ENCODE data around the gene TANGO2. TPM values are rescaled to one million over a fixed set of nuclear protein-coding genes. Genes with fewer than 3 reads are reported as not detected.

The TANGO2 gene
- total RNA-seq, 1 donor: 43.8 TPM

DNA sequence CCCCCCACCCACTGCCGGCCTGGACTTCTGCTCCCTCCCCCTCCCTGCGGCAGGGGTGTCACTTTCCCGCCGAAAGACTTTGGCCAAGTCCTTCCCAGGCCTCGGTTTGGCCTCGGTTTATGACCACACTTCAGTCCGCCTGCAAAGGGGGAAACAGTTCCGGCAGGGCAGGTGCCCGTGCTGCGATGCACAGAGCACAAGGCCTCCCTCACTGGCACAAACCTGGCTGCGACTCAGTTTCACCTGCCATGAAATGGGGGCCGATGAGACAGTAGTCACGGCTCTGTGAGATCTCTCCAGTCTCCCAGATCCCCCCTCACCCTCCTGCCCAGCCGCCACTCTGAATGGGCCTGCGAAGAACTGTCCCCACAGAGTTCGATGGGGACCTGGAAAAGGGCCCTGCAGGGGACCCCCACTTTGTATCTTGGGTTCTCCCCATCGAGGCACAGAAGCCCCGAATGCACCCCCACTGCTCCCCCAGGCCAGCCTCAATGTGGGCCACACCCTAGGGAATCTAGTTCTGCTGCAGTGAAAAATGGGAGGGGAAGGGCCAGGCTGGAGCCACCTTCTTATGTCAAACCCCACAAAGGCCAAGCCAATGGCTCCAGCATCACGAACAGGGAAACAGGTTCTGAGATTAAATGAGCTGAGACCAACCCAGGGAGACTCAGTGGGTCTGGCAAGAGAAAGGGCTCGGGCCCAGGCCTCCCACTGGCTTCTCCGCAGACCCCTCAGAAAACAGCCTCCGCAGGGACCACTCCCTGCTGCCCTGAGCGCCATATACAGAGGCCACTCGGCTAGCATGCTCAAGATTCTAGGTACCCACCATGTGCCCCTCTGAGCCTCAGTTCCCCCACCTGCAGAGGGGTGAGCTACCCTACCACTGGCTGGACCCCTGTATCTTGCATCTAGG, 33.3 kb upstream of the TANGO2 start:
- TF ChIP-seq, protein P1, sequence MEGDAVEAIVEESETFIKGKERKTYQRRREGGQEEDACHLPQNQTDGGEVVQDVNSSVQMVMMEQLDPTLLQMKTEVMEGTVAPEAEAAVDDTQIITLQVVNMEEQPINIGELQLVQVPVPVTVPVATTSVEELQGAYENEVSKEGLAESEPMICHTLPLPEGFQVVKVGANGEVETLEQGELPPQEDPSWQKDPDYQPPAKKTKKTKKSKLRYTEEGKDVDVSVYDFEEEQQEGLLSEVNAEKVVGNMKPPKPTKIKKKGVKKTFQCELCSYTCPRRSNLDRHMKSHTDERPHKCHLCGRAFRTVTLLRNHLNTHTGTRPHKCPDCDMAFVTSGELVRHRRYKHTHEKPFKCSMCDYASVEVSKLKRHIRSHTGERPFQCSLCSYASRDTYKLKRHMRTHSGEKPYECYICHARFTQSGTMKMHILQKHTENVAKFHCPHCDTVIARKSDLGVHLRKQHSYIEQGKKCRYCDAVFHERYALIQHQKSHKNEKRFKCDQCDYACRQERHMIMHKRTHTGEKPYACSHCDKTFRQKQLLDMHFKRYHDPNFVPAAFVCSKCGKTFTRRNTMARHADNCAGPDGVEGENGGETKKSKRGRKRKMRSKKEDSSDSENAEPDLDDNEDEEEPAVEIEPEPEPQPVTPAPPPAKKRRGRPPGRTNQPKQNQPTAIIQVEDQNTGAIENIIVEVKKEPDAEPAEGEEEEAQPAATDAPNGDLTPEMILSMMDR (IDR thresholded peaks at IDR 0.05; ENCODE audit: extremely low read depth, low read depth, low read length): no peak
- no peak for DNase-seq (ENCODE audit: insufficient read length, low spot score, missing footprints)
- Histone ChIP-seq H3K4me2 (ENCODE audit: insufficient read depth, low read length) (no peak overlapping the region), H3K9me3 (ENCODE audit: low read depth, low read length) (no peaks in the 10 kb centered on the region), H3K79me2 (ENCODE audit: insufficient read depth, low read length) (peaks cover 17% of the 10 kb centered on the region), H3K27ac (ENCODE audit: low read depth, low read length) (no peak overlapping the region), H3K36me3 (ENCODE audit: insufficient read depth, low read length) (no peaks in the 10 kb centered on the region), H3K27me3 (ENCODE audit: insufficient read depth, low read length) (no peaks in the 10 kb centered on the region), H4K20me1 (ENCODE audit: insufficient read depth, low read length) (peaks cover 33% of the 10 kb centered on the region), H3K4me1 (ENCODE audit: insufficient read depth, low read length) (peaks cover 32% of the 10 kb centered on the region), H3K4me3 (ENCODE audit: insufficient read depth, low read length) (no peak overlapping the region), H2AFZ (ENCODE audit: low read length) (no peak overlapping the region)

DNA sequence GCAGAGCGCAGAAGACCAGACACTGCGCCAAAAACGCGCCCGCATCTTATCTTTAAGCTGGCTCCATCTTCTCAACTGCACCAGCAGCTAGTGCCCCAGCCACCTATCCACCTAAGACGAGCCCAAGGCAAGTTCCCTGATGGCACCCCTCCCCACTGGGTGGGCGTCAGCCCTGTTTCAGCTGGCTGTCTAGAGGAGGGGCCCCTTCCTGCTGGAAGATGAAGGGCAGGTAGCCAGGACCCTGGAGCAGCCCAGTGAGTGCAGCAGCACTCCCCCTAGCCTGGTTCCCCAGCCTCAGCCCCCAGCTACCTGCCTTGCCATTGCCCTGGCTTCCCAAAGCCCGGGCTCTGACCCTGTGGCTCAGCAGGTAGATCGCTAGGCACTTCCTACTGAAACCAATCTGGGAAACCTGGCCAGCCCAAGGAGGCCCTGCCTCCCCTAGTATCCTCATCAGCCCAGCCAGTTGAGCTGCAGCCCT, 32.5 kb upstream of the TANGO2 start:
- H3K79me2 ChIP-seq (ENCODE audit: insufficient read depth, low read length): peaks cover 15% of the 10 kb centered on the region
- H3K4me1 ChIP-seq (ENCODE audit: insufficient read depth, low read length): peaks cover 34% of the 10 kb centered on the region
- no peaks in the 10 kb centered on the region for H3K36me3 ChIP-seq (ENCODE audit: insufficient read depth, low read length)
- TF ChIP-seq, protein P1 (IDR thresholded peaks at IDR 0.05; ENCODE audit: extremely low read depth, low read depth, low read length): no peak
- H2AFZ ChIP-seq (ENCODE audit: low read length): no peak overlapping the region
- H3K9me3 ChIP-seq (ENCODE audit: low read depth, low read length): no peaks in the 10 kb centered on the region
- H4K20me1 ChIP-seq (ENCODE audit: insufficient read depth, low read length): peaks cover 27% of the 10 kb centered on the region
- H3K4me3 ChIP-seq (ENCODE audit: insufficient read depth, low read length): no peak overlapping the region
- no peak overlapping the region for H3K27ac ChIP-seq (ENCODE audit: low read depth, low read length)
- H3K27me3 ChIP-seq (ENCODE audit: insufficient read depth, low read length): no peaks in the 10 kb centered on the region
- no peak overlapping the region for H3K4me2 ChIP-seq (ENCODE audit: insufficient read depth, low read length)
- DNase-seq (ENCODE audit: insufficient read length, low spot score, missing footprints): peak; percentile 77

DNA sequence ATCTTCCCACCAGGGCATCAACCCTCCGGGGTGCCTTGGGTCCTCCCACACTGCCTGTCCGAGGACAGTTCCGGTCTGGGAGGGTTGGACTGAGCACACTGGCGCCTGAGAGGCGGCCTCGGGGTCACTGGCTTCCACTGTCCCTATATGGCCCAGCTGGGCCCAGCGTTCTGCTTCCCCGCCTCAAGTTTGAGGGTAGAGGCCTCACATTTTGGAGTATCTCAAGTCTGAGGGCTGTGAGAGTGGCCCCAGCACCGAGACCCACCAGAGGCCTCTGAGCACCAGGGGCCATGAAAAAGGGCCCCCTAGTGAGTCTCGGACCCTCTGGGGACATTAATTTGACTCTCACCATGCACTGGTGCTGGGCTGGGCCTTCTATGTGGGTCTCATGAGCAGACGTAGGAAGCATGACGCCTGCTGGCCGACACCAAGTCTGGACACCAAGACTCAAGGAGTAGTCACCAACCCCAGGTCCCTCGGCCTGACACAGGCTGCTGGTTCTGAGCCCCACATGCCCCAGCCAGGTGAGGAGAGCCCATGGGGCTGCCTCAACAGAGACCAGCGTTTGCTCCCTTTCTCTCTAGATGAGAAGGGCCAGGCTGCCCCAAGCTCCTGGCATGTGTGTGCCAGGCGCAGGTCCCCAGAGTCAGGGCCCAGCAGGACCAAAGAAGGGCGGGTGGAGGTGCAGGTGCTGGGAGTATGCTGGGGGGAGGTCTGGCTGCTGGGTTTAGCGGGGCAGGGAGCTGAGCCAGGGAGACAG, 31.8 kb upstream of the TANGO2 start:
- H3K27me3 ChIP-seq (ENCODE audit: insufficient read depth, low read length): no peaks in the 10 kb centered on the region
- H3K79me2 ChIP-seq (ENCODE audit: insufficient read depth, low read length): peaks cover 14% of the 10 kb centered on the region
- no peak overlapping the region for H3K27ac ChIP-seq (ENCODE audit: low read depth, low read length)
- H3K4me3 ChIP-seq (ENCODE audit: insufficient read depth, low read length): no peak overlapping the region
- H3K4me1 ChIP-seq (ENCODE audit: insufficient read depth, low read length): peaks cover 29% of the 10 kb centered on the region
- no peak overlapping the region for H3K4me2 ChIP-seq (ENCODE audit: insufficient read depth, low read length)
- H2AFZ ChIP-seq (ENCODE audit: low read length): no peak overlapping the region
- no peaks in the 10 kb centered on the region for H3K9me3 ChIP-seq (ENCODE audit: low read depth, low read length)
- DNase-seq (ENCODE audit: insufficient read length, low spot score, missing footprints): peak; percentile 77
- peaks cover 19% of the 10 kb centered on the region for H4K20me1 ChIP-seq (ENCODE audit: insufficient read depth, low read length)
- no peaks in the 10 kb centered on the region for H3K36me3 ChIP-seq (ENCODE audit: insufficient read depth, low read length)
- TF ChIP-seq, protein P1 (IDR thresholded peaks at IDR 0.05; ENCODE audit: extremely low read depth, low read depth, low read length): no peak

DNA sequence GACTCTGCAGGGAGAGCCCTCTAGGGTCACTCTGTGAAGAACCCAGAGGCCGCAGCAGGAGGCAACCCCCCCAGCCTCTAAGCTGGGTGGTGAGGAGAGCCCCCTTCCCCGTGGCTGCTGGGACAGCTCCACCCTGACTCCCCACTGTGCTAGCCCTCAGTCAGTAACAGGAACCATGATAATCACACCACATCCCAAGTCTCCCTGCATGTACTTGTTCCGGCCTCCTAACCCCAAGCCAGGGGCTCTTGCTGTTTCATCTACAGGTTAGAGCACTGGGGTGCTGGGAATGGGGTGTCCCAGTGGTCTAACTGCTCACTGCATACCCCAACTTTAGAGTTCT, 31.2 kb upstream of the TANGO2 start:
- TF ChIP-seq, protein P1 (IDR thresholded peaks at IDR 0.05; ENCODE audit: extremely low read depth, low read depth, low read length): no peak
- Histone ChIP-seq H3K4me2 (ENCODE audit: insufficient read depth, low read length) (no peak overlapping the region), H3K4me1 (ENCODE audit: insufficient read depth, low read length) (peaks cover 26% of the 10 kb centered on the region), H4K20me1 (ENCODE audit: insufficient read depth, low read length) (peaks cover 15% of the 10 kb centered on the region), H3K27me3 (ENCODE audit: insufficient read depth, low read length) (no peaks in the 10 kb centered on the region), H3K27ac (ENCODE audit: low read depth, low read length) (no peak overlapping the region), H3K9me3 (ENCODE audit: low read depth, low read length) (no peaks in the 10 kb centered on the region), H3K79me2 (ENCODE audit: insufficient read depth, low read length) (peaks cover 11% of the 10 kb centered on the region), H2AFZ (ENCODE audit: low read length) (no peak overlapping the region), H3K4me3 (ENCODE audit: insufficient read depth, low read length) (no peak overlapping the region), H3K36me3 (ENCODE audit: insufficient read depth, low read length) (no peaks in the 10 kb centered on the region)
- peak; percentile 79 for DNase-seq (ENCODE audit: insufficient read length, low spot score, missing footprints)

Measured in osteoblast (primary cell).